GM19099 (cell line): Measurements from ENCODE around the gene MYBPHL.

Source experiments
- POLR2A ChIP-seq: IDR thresholded peaks from 3 replicates; pipeline ENCODE4 v1.6.1; 2011; ENCODE audit warnings: low read depth; ENCODE audit not compliant: insufficient read length; ENCODE audit errors: extremely low read depth

MYBPHL gene

GRCh38 chr1:109306832-109307273 lies at the start of gene MYBPHL:
MYBPHL (minus strand) TSS chr1:109307011; CDS start chr1:109306991, 20 bp downstream.
- TF ChIP-seq POLR2A, result no peak

GRCh38 chr1:109356505-109356904 lies 49.7 kb upstream of the MYBPHL start:
- TF ChIP-seq POLR2A, result no peak

GRCh38 chr1:109354929-109355328 lies 48.1 kb upstream of the MYBPHL start:
- TF ChIP-seq POLR2A, result no peak

- TF ChIP-seq POLR2A, result no peak
Observed at GRCh38 chr1:109351457-109351856, 44.6 kb upstream of the MYBPHL start.

GRCh38 chr1:109350655-109351054 lies 43.8 kb upstream of the MYBPHL start:
- TF ChIP-seq POLR2A, result no peak

- no peak for TF ChIP-seq POLR2A
Observed at GRCh38 chr1:109350182-109350581, 43.4 kb upstream of the MYBPHL start.

- no peak for TF ChIP-seq POLR2A
Observed at GRCh38 chr1:109347511-109347910, 40.7 kb upstream of the MYBPHL start.

GRCh38 chr1:109341944-109342930 lies 35.4 kb upstream of the MYBPHL start:
- no peak for TF ChIP-seq POLR2A

GRCh38 chr1:109338608-109339007 lies 31.8 kb upstream of the MYBPHL start:
- TF ChIP-seq POLR2A, result no peak

GRCh38 chr1:109338091-109338490 lies 31.3 kb upstream of the MYBPHL start:
- no peak for TF ChIP-seq POLR2A

- no peak for TF ChIP-seq POLR2A
Observed at GRCh38 chr1:109335091-109335490, 28.3 kb upstream of the MYBPHL start.

GRCh38 chr1:109331113-109331512 lies 24.3 kb upstream of the MYBPHL start:
- TF ChIP-seq POLR2A, result no peak

GRCh38 chr1:109327285-109327684 lies 20.5 kb upstream of the MYBPHL start:
- no peak for TF ChIP-seq POLR2A

GRCh38 chr1:109322974-109323373 lies 16.2 kb upstream of the MYBPHL start:
- no peak for TF ChIP-seq POLR2A

GRCh38 chr1:109319114-109319513 lies 12.3 kb upstream of the MYBPHL start:
- TF ChIP-seq POLR2A, result no peak

- no peak for TF ChIP-seq POLR2A
Observed at GRCh38 chr1:109316506-109316905, 9.7 kb upstream of the MYBPHL start.
